Measurements from ENCODE around the gene CCDC74B. TPM values are rescaled to one million over a fixed set of nuclear protein-coding genes. Genes with fewer than 3 reads are reported as not detected.
A peak's percentile ranks its signal among the peaks of the same experiment; 100 is the strongest.
"Not testable (repeated sequence)": the region's sequence is repeated elsewhere in the genome, so short reads cannot be mapped to it uniquely, and the experiment has no call there.

CCDC74B gene
- polyA plus RNA-seq, 3 donors = not detected

DNA sequence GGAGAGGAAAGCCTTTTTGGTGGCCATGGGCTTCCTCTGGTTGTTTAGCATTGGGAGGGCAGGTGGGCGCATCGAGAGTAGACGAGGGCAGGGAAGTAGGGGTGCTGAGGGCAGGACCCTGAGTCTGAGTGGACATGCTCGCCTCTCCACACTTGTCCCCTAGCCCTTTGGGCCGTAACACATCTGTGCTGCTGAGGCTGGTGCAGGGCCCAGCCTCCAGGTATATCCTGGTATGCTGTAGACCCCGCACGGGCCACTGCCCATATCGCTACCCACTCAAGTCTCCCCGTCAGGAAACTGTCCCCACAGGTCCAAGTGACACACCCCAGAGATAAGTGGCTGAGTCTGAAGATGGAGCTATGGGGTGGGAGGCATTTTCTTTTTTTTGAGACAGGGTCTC, 13.7 kb upstream of the CCDC74B start:
- H3K9me3 ChIP-seq (replicated peaks in 1 of 2; ENCODE audit: control insufficient read depth in 1 of 2, insufficient read depth in 1 of 2, low read length in 2 of 2) = no peaks in the 10 kb centered on the region
- H3K4me3 Mint-ChIP-seq = no peak overlapping the region
- H3K36me3 ChIP-seq (replicated peaks in 1 of 2; ENCODE audit: control insufficient read depth in 1 of 2, insufficient read depth in 2 of 2, low read length in 2 of 2) = peaks cover 48 to 52% of the 10 kb centered on the region in 2 donors

DNA sequence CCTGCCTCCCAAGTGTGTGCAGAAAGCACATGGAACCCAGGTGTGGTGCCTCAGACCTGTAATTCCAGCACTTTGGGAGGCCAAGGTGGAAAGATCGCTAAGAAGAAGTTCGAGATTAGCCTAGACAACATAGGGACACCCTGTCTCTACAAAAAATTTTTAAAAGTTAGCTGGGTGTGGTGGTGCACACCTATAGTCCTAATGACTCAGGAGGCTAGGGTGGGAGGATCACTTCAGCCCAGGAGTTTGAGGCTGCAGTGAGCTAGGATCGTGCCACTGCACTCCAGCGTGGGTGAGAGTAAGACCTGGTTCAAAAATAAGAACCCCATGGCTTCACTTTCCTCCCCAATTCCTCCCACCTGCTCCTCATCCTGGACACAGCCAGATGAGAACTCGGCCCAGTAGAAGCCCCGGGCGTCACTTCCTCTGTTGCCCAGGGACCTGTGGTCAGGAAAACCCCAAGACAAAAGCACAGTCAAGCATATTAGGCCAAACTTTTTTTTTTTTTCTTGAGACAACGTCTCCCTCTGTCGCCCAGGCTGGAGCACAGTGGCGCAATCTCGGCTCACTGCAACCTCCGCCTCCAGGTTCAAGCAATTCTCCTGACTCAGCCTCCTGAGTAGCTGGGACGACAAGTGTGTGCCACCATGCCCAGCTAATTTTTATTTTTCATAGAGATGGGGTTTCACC, 13.1 kb upstream of the CCDC74B start:
- H3K9me3 ChIP-seq (replicated peaks in 1 of 2; ENCODE audit: control insufficient read depth in 1 of 2, insufficient read depth in 1 of 2, low read length in 2 of 2); H3K79me2 ChIP-seq (ENCODE audit: insufficient read depth, low read length); H3K9me3 Mint-ChIP-seq; H3K4me3 Mint-ChIP-seq; H3K4me1 ChIP-seq (ENCODE audit: control insufficient read depth in 1 of 2, insufficient read depth in 2 of 2, low read length in 2 of 2); H2AFZ ChIP-seq (ENCODE audit: insufficient read depth, low read depth, low read length, poor library complexity, severe bottlenecking); H3K27me3 ChIP-seq (ENCODE audit: control insufficient read depth in 2 of 2, insufficient read depth in 2 of 2, low read length in 2 of 2); H3K4me1 Mint-ChIP-seq; H3K27me3 Mint-ChIP-seq (ENCODE audit: low read depth in 3 of 3); H3K4me3 ChIP-seq (replicated peaks in 1 of 3; ENCODE audit: low read depth in 2 of 3, low read length in 3 of 3); intact Hi-C loops (cut with micrococcal nuclease); H4K20me1 ChIP-seq (ENCODE audit: insufficient read depth, low read length); H3K27ac ChIP-seq (ENCODE audit: low read depth in 1 of 2, low read length in 2 of 2); H3K9ac ChIP-seq (ENCODE audit: insufficient read depth, low read length, poor library complexity, severe bottlenecking); H3K4me2 ChIP-seq (replicated peaks; ENCODE audit: extremely low read depth, low read length, poor library complexity, severe bottlenecking): not testable (repeated sequence)
- Mint-ChIP-seq H3K36me3 (peaks cover 40 to 89% of the 10 kb centered on the region in 2 donors), H3K27ac (peak overlapping the region in 5 of 7 donors; percentile 50 to 76 (median 59))
- peak in 1 of 3 donors; percentile 46 for DNase-seq
- peaks cover 49 to 53% of the 10 kb centered on the region in 2 donors for H3K36me3 ChIP-seq (replicated peaks in 1 of 2; ENCODE audit: control insufficient read depth in 1 of 2, insufficient read depth in 2 of 2, low read length in 2 of 2)
- 27% methylated on average over 8 of the region's 13 CpGs for WGBS (ENCODE audit: insufficient coverage)

More for the DNA sequence above, 13.7 kb upstream of the CCDC74B start:
- Histone ChIP-seq H3K9ac (ENCODE audit: insufficient read depth, low read length, poor library complexity, severe bottlenecking) (no peak overlapping the region), H3K27me3 (ENCODE audit: control insufficient read depth in 2 of 2, insufficient read depth in 2 of 2, low read length in 2 of 2) (no peaks in the 10 kb centered on the region), H2AFZ (ENCODE audit: insufficient read depth, low read depth, low read length, poor library complexity, severe bottlenecking) (no peak overlapping the region), H3K4me2 (replicated peaks; ENCODE audit: extremely low read depth, low read length, poor library complexity, severe bottlenecking) (no peak overlapping the region), H4K20me1 (ENCODE audit: insufficient read depth, low read length) (no peaks in the 10 kb centered on the region), H3K4me1 (ENCODE audit: control insufficient read depth in 1 of 2, insufficient read depth in 2 of 2, low read length in 2 of 2) (no peaks in the 10 kb centered on the region), H3K79me2 (ENCODE audit: insufficient read depth, low read length) (no peaks in the 10 kb centered on the region), H3K4me3 (replicated peaks in 1 of 3; ENCODE audit: low read depth in 2 of 3, low read length in 3 of 3) (no peak overlapping the region), H3K27ac (ENCODE audit: low read depth in 1 of 2, low read length in 2 of 2) (no peak overlapping the region)
- Mint-ChIP-seq H3K4me1 (peaks cover 6% of the 10 kb centered on the region), H3K36me3 (peaks cover 42 to 88% of the 10 kb centered on the region in 2 donors), H3K27ac (peak overlapping the region in 4 of 7 donors; percentile 0 to 62 (median 56)), H3K9me3 (no peaks in the 10 kb centered on the region), H3K27me3 (ENCODE audit: low read depth in 3 of 3) (no peaks in the 10 kb centered on the region)
- WGBS (ENCODE audit: insufficient coverage) = 88% methylated on average over 5 of the region's 9 CpGs
- DNase-seq = no peak
- TF ChIP-seq, protein P1, sequence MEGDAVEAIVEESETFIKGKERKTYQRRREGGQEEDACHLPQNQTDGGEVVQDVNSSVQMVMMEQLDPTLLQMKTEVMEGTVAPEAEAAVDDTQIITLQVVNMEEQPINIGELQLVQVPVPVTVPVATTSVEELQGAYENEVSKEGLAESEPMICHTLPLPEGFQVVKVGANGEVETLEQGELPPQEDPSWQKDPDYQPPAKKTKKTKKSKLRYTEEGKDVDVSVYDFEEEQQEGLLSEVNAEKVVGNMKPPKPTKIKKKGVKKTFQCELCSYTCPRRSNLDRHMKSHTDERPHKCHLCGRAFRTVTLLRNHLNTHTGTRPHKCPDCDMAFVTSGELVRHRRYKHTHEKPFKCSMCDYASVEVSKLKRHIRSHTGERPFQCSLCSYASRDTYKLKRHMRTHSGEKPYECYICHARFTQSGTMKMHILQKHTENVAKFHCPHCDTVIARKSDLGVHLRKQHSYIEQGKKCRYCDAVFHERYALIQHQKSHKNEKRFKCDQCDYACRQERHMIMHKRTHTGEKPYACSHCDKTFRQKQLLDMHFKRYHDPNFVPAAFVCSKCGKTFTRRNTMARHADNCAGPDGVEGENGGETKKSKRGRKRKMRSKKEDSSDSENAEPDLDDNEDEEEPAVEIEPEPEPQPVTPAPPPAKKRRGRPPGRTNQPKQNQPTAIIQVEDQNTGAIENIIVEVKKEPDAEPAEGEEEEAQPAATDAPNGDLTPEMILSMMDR (IDR thresholded peaks at IDR 0.05) = no peak
- intact Hi-C loops (cut with micrococcal nuclease) = no loop called here

DNA sequence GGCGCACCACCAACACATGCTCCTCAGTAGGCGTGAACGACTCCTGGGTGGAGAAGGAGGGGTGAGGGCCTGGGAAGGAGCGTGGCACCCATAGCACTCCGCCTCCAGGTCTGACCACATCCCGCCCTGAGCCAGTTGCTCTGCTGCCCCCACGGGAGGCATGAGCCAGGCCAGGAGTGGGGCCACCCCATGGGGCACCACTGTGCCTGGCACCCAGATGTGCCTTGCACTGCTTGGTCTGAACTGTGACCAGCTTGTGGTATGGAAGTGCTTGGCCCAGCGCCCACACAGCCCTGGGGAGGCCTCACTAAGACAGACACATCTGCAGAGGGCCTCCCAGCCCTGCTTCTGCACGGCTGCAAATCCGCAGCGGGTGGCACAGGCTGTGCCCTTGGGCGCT, 12.4 kb upstream of the CCDC74B start:
- H3K36me3 ChIP-seq (replicated peaks in 1 of 2; ENCODE audit: control insufficient read depth in 1 of 2, insufficient read depth in 2 of 2, low read length in 2 of 2) = peaks cover 47 to 53% of the 10 kb centered on the region in 2 donors
- Mint-ChIP-seq H3K36me3 (peaks cover 37 to 89% of the 10 kb centered on the region in 2 donors), H3K27ac (peak overlapping the region in 1 of 7 donors; percentile 68)
- H3K9ac ChIP-seq (ENCODE audit: insufficient read depth, low read length, poor library complexity, severe bottlenecking); intact Hi-C loops (cut with micrococcal nuclease); H3K27ac ChIP-seq (ENCODE audit: low read depth in 1 of 2, low read length in 2 of 2); H3K4me2 ChIP-seq (replicated peaks; ENCODE audit: extremely low read depth, low read length, poor library complexity, severe bottlenecking); H3K4me1 ChIP-seq (ENCODE audit: control insufficient read depth in 1 of 2, insufficient read depth in 2 of 2, low read length in 2 of 2); H3K4me3 Mint-ChIP-seq; H2AFZ ChIP-seq (ENCODE audit: insufficient read depth, low read depth, low read length, poor library complexity, severe bottlenecking); H4K20me1 ChIP-seq (ENCODE audit: insufficient read depth, low read length); DNase-seq; H3K27me3 ChIP-seq (ENCODE audit: control insufficient read depth in 2 of 2, insufficient read depth in 2 of 2, low read length in 2 of 2); H3K9me3 ChIP-seq (replicated peaks in 1 of 2; ENCODE audit: control insufficient read depth in 1 of 2, insufficient read depth in 1 of 2, low read length in 2 of 2); H3K79me2 ChIP-seq (ENCODE audit: insufficient read depth, low read length); H3K4me1 Mint-ChIP-seq; H3K4me3 ChIP-seq (replicated peaks in 1 of 3; ENCODE audit: low read depth in 2 of 3, low read length in 3 of 3); H3K27me3 Mint-ChIP-seq (ENCODE audit: low read depth in 3 of 3); H3K9me3 Mint-ChIP-seq: not testable (repeated sequence)
- WGBS (ENCODE audit: insufficient coverage) = 78% methylated on average over 4 of the region's 12 CpGs
